ENCODE results near the gene ZNF44. TPM values are rescaled to one million over a fixed set of nuclear protein-coding genes. Genes with fewer than 3 reads are reported as not detected.

The ZNF44 gene
- total and polyA plus RNA-seq, 2 of the 13 experiments (the other 11 are each of a cell fraction or from before 2014, with no cell fraction given): 6.9 to 15.7 TPM

GRCh38 chr19:12293777-12294248, 870 bp downstream of the ZNF44 start (continued):
- peak; percentile 53; the same call in 1 of the 2 replicates for TF ChIP-seq HMGXB3 (CRISPR knock-in tag; IDR thresholded peaks at IDR 0.05; ENCODE audit: borderline replicate concordance)
- peak; percentile 63 for TF ChIP-seq SKI (IDR thresholded peaks at IDR 0.05; ENCODE audit: partially characterized antibody)
- no peak for TF ChIP-seq SPEN (CRISPR knock-in tag; IDR thresholded peaks at IDR 0.05; ENCODE audit: low read depth)
- peak; percentile 77 for TF ChIP-seq ARID5B (CRISPR knock-in tag; IDR thresholded peaks at IDR 0.05)
- no peak for TF ChIP-seq GRHL1 (CRISPR knock-in tag; conservative IDR thresholded peaks at IDR 0.05)
- no peak; the same call in 1 of the 2 replicates for TF ChIP-seq KLF15 (CRISPR knock-in tag; IDR thresholded peaks at IDR 0.05; ENCODE audit: borderline replicate concordance)
- TF ChIP-seq MLX (CRISPR knock-in tag; IDR thresholded peaks at IDR 0.05): peak; percentile 57; the same call in 1 of the 2 replicates
- TF ChIP-seq ATF2 (CRISPR knock-in tag; IDR thresholded peaks at IDR 0.05): no peak; the same call in 1 of the 2 replicates
- peak; percentile 27; the same call in 1 of the 2 replicates for TF ChIP-seq BRF2 (CRISPR knock-in tag; IDR thresholded peaks at IDR 0.05)
- peak; percentile 19; the same call in 1 of the 2 replicates for TF ChIP-seq NFKB2 (CRISPR knock-in tag; IDR thresholded peaks at IDR 0.05; ENCODE audit: borderline replicate concordance)
- no peak for TF ChIP-seq ZNF83 (CRISPR knock-in tag; IDR thresholded peaks at IDR 0.05; ENCODE audit: borderline replicate concordance)
- peak; percentile 79; the same call in 1 of the 2 replicates for TF ChIP-seq MIER3 (CRISPR knock-in tag; IDR thresholded peaks at IDR 0.05; ENCODE audit: borderline replicate concordance)
- peak; percentile 80 for TF ChIP-seq ARID3A (IDR thresholded peaks at IDR 0.05; ENCODE audit: low read depth, low read length)

Measured in HepG2 (cell line).